Ecto neural progenitor cell (in vitro differentiated cells): Measurements from ENCODE around the gene PEX6.
"Not testable (repeated sequence)": the region's sequence is repeated elsewhere in the genome, so short reads cannot be mapped to it uniquely, and the experiment has no call there.

Source experiments
- DNase-seq: peaks from one replicate; pipeline ENCODE4 v3.0.0-alpha.2; 2018; ENCODE audit warnings: low spot score

PEX6 gene

DNA sequence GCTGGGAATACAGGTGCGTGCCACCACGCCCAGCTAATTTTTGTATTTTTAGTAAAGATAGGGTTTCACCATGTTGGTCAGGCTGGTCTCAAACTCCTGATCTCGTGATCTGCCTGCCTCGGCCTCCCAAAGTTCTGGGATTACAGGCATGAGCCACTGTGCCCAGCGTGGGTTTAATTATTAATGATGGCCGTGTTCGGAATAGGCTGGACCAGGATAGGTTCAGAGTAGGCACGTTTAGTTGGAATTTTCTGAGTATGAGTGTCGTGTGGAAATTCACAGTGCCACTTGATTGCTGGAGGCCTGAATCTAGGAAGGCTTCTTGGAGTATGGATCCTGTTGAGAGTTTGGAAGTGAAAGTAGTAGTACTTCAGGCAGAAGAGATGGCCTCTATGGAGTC is 19.2 kb upstream of the PEX6 start:
- DNase-seq: not testable (repeated sequence)

DNA sequence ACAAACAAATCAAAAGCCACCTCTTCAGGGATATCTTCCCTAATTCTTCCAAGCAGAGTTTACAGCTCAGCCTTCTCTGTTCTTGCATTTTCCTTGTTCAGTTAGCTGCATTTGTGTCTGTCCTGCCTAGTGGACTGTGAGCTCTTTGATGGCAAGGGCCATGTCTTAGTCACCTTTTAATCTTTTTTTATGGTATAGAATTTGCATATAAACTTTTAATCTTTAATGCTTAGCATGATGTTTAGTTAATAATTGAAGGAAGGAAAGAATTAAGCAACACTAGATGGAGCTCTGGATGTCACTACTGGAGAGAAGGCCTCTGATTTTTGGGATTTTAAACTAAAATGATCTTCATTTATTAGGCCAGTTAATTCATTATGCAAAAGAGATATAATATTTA is 17.5 kb upstream of the PEX6 start:
- DNase-seq: no peak

DNA sequence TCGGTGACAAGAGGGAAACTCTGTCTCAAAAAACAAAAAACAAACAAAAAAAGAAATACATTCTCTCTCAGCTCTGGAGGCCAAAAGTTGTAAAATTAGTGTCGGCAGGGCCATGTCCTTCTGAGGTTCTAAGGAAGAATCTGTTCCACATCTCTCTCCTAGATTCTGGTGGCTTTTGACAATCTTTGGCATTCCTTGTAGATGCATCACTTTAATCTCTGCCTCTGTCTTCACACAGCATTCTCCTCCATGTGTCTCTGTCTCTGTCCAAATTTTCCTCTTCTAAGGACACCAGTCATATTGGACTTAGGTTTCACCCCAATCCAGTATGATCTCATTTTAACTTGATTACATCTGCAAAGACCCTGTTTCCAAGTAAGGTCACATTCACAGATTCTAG is 14.5 kb upstream of the PEX6 start:
- DNase-seq: no peak

DNA sequence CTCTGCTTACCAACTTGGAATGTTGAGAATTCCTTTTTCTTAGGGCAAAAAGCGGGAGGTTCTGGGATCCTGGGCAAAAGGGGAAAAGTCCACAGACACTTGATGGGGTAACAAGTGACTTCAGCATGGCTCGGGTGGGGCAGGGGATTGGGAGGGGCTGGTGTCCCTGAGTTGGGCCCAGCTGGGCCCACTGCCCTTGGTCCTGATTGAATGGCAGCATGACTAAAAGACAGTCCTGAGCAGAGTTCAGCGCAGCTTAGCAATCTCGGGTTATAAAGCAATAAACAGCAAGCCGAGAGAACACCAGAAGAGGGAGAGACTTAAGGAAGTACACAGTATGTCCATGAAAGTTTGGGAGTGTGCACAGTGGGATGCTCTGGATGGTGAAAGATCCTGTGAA is 10.9 kb upstream of the PEX6 start:
- no peak for DNase-seq

DNA sequence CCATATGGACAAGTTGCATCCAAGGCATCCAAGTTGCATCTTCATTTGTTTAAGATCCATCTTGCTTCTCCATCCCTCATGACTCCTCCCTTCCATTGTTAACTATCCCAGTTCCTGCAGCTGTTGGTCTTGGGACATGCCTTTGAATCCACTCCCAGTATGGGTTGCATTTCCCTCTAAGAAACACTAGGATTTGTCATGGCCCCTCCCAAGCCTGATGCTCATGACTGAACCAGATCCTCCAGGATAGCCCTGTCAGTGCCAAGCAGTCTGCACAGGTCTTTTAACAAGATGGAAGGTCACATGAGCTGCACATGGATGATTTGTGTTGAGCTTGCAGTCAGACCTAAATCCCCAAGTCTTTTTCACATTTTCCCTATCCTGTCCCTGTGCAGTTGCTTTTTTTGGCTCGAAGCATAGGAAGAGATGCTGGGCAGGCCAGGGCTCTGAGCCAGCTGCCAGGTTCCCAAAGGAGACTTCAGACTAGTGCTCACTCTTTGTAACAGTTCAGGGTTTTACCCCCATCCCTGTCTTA is 9.6 kb upstream of the PEX6 start:
- DNase-seq: no peak

DNA sequence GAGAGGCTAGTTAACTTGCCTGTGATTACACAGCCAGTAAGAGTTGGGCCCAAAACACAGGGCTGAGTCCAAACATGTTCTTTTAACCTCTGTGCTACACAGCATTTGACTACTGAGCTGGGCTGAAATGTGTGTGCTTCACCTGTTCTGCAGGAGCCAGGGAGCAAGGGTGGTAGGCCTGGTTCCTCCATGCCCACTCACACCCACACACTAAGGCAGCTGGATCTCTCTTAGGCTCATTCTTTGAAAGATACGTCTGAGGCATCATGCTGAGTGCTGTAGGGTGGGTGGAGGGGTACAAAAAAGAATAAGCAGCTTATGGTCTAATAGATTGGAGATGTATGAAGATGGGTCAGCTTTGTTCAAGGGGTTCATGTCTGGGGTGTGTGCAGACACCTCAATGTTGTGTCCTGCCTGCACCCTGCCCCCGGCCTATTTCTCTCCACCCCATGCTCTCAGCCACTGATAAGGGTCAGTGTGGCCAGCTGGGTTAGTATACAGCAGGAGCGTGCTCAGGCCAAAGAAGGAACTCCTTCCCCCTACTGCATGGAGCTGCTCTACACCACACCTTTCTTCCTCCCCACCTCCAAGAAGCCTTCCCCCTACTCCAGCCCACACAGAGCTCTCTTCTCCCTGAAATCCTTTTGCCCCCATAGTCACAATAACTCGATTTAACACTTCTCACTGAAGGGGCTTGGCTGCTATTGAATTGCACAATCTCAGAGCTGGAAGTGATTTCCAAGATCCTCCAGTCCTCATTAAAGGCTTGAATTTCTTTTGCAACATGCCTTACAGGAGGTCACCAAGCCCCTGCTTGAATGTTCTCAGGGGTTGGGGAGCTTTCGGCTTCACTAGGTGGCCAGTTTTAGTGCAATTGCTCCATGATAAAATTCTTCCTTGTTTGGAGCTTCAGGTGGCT is 8.8 kb upstream of the PEX6 start:
- DNase-seq: no peak

DNA sequence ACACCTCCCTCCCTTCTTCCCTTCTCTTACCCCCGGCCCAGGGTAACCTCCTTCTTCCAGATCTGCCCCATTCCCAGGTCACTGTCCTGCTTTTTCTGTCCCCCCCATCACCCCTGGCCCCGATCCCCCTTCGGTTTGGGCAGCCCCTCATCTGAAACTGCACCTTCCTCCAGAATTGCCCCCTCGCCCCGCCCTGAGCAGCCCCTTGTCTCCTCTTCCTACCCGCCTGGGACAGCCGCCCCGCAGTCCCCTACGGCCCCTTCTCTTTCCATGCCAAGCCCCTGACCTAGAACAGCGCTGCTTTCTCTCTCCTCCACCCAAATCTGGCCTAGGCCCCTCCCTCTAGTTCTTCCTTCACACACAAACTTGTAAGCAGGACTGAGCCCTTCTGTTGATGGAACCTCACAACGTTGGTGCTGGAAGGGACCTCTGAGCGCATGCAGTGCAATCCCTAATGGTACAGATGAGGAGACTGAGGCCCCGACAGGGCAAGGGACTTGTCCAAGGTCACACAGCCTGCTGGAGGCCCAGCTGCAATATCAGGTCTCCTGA is 6.0 kb upstream of the PEX6 start:
- peak; percentile 60 for DNase-seq

GRCh38 chr6:42984001-42984923 is 5.3 kb upstream of the PEX6 start, which contains the start of gene PPP2R5D:
Gene PPP2R5D, plus strand, starts transcription at chr6:42984570. Its CDS starts 108 bp downstream, at chr6:42984678.
- DNase-seq: peak; percentile 97

GRCh38 chr6:42981836-42982235 is 2.9 kb upstream of the PEX6 start:
- no peak for DNase-seq

- DNase-seq: no peak
These were observed 669 bp upstream of the PEX6 start for GRCh38 chr6:42979523-42980177.

GRCh38 chr6:42978487-42978838 is 518 bp downstream of the PEX6 start:
- peak; percentile 60 for DNase-seq

- DNase-seq: no peak
These were observed 4.0 kb downstream of the PEX6 start for GRCh38 chr6:42974919-42975505.

DNA sequence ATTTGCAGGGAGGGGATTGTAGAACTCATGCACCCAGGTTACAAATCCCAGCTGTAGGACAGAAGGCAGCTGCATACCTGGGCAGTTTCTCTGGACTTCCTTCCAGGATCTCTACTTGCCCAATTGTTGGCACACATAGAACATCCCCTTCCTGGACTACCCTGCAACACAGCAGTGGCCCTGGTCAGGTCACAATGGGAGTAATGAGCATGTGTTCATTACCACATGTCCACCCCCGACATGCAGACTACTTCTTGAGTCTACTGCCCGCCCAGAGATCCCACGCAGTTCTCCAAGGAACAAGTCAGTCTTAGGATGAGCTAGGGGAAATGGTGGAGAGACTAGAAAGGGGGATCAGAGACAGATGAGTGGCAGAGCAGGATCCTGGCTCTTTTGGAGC is 5.1 kb downstream of the PEX6 start:
- no peak for DNase-seq

DNA sequence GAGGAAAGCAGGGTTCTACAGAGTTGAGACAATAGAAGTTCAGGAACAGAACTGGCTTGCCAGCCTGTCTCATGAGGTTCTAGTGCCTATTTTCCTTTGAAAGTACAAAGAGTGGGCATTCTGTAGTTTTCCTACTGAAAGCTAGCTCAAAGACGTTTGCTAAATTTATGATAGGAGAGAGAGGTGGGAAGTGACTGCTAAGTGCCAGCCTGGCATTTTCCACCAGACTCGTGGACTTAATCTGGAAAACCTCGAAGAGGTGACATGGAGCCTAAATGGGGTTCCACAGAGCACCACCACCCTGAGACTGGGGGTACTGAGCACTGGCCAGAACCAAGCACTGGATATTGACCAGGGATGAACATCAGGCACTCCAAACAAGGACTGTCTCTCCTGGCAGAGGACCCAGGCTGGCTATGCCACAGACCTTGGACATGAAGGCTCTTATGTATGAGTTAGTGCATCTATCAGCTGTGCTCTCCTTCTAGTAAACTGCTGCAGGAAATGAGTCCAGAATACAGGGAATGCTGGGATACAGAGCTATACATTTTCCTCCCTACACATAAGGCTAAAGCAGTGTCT is 7.1 kb downstream of the PEX6 start:
- no peak for DNase-seq

GRCh38 chr6:42970871-42971612 is 7.9 kb downstream of the PEX6 start:
- DNase-seq: no peak

DNA sequence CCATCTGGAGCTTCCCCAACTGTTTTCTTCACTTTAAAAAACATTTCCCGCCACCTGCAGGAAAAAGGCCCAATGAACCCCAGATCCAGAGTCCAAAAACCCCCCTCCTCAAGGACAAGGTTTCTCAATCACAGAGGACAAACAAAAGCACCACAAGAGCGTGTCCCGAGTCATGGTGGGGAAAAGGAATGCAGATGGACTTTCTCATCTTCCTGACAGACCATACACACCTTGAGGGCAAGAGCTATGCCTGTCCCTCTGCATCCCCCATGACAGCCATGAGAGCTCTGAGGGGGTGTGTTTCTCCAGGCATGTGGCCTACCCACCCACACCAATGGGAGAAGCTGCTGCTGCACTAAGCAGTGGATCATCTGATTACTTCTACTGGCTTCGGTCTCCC is 9.0 kb downstream of the PEX6 start:
- DNase-seq: no peak

GRCh38 chr6:42969431-42969830 is 9.6 kb downstream of the PEX6 start:
- DNase-seq: no peak

DNA sequence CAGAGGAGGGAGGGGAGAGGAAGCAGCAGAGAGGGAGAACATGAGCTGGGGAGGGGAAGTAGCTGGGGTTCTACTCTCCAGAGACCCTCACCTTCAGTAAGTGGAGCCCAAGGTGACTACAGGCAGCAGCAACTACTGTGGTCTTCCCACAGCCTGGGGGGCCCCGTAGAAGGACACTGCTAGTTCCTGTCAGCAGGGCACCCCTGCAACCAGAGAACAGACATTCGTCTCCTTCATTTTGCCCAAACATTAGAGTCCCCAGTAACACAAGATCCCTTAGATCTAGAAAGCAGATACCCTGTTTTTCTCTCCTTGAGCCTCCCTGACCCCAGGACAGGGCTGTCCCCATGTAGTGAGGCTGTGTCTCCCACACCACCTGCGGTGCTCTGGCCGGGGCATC is 10.2 kb downstream of the PEX6 start:
- DNase-seq: no peak

GRCh38 chr6:42968126-42968701 is 10.8 kb downstream of the PEX6 start:
- no peak for DNase-seq

GRCh38 chr6:42967228-42967627 is 11.8 kb downstream of the PEX6 start:
- DNase-seq: no peak
